Hepatocyte (in vitro differentiated cells): ENCODE data around the gene NAP1L2. TPM values are rescaled to one million over a fixed set of nuclear protein-coding genes. Genes with fewer than 3 reads are reported as not detected.

ENCODE experiments used
- DNase-seq: peaks from one replicate; pipeline ENCODE4 v3.0.0-alpha.2; 2016; ENCODE audit warnings: low spot score
- H2AFZ ChIP-seq: fragments of 200-600 bp; sonication (generic); 2 replicates; pipeline ENCODE4 v1.6.0; 2016; ENCODE audit warnings: antibody characterized with exemption, mild to moderate bottlenecking
- H3K27ac ChIP-seq: fragments of 200-600 bp; sonication (generic); 2 replicates; pipeline ENCODE4 v1.5.1; 2016; ENCODE audit warnings: mild to moderate bottlenecking
- H3K27me3 ChIP-seq: fragments of 200-600 bp; sonication (generic); 2 replicates; pipeline ENCODE4 v1.6.1; 2016
- H3K36me3 ChIP-seq: fragments of 200-600 bp; sonication (generic); replicated peaks from 2 replicates; pipeline ENCODE4 v1.5.1; 2016; ENCODE audit warnings: low read depth; ENCODE audit not compliant: insufficient read depth
- H3K4me1 ChIP-seq: fragments of 200-600 bp; sonication (generic); 2 replicates; pipeline ENCODE4 v1.5.1; 2016; ENCODE audit warnings: mild to moderate bottlenecking, moderate library complexity; ENCODE audit not compliant: insufficient read depth
- H3K4me2 ChIP-seq: fragments of 200-600 bp; sonication (generic); 2 replicates; pipeline ENCODE4 v1.6.0; 2016
- H3K4me3 ChIP-seq: fragments of 200-600 bp; sonication (generic); 2 replicates; pipeline ENCODE4 v1.5.1; 2016; ENCODE audit warnings: mild to moderate bottlenecking
- H3K79me2 ChIP-seq: fragments of 200-600 bp; sonication (generic); 2 replicates; pipeline ENCODE4 v1.6.0; 2017; ENCODE audit warnings: mild to moderate bottlenecking
- H3K9me2 ChIP-seq: fragments of 200-600 bp; sonication (generic); replicated peaks from 2 replicates; pipeline ENCODE4 v1.6.0; 2017; ENCODE audit warnings: mild to moderate bottlenecking; ENCODE audit not compliant: insufficient read depth
- H3K9me3 ChIP-seq: fragments of 200-600 bp; sonication (generic); 2 replicates; pipeline ENCODE4 v1.5.1; 2016; ENCODE audit warnings: low read depth, mild to moderate bottlenecking
- H4K20me1 ChIP-seq: fragments of 200-600 bp; sonication (generic); 2 replicates; pipeline ENCODE4 v1.6.0; 2016; ENCODE audit warnings: mild to moderate bottlenecking; ENCODE audit not compliant: insufficient read depth, poor library complexity, severe bottlenecking
- CTCF ChIP-seq: fragments of 200-600 bp; sonication (generic); IDR thresholded peaks from 2 replicates; pipeline ENCODE4 v1.5.1; 2016; ENCODE audit warnings: antibody characterized with exemption, mild to moderate bottlenecking; ENCODE audit not compliant: poor library complexity
- EZH2 ChIP-seq: fragments of 200-600 bp; sonication (generic); IDR thresholded peaks from 2 replicates; pipeline ENCODE4 v1.6.1; 2016; ENCODE audit warnings: antibody characterized with exemption, mild to moderate bottlenecking, borderline replicate concordance
- EZH2phosphoT487 ChIP-seq: fragments of 200-600 bp; sonication (generic); IDR thresholded peaks from one replicate; pipeline ENCODE4 v1.6.1; 2018; ENCODE audit warnings: antibody characterized with exemption, mild to moderate bottlenecking, low read depth, moderate library complexity; ENCODE audit not compliant: unreplicated experiment, severe bottlenecking
- WGBS: methylation state at CpG from one replicate; pipeline ENCODE4 v1.1.6; 2016; ENCODE audit warnings: low lambda C conversion rate; ENCODE audit errors: missing lambda C conversion rate; 5-methylcytosine and 5-hydroxymethylcytosine counted together
- polyA plus RNA-seq: library from polyadenylated mRNA; unstranded; fragments of >200 nt; fragmentation: Nextera tagmentation; extraction: Ambion mirVana; gene quantifications from 2 replicates; pipeline ENCODE4 v1.2.1, GENCODE V29; 2016
- total RNA-seq: library from RNA; depleted of rRNA; stranded (reverse); fragments of >200 nt; gene quantifications from 2 replicates; pipeline ENCODE4 v1.2.3, GENCODE V29; 2014

NAP1L2 gene
- total RNA-seq (1.6 and 2.3 TPM in 2 replicates), polyA plus RNA-seq (0.78 and 1.0 TPM in 2 replicates)

- H2AFZ ChIP-seq = peak within 1 kb of the TSS; percentile 72
Observed at GRCh38 chrX:73214426-73215094, at the start of gene NAP1L2. TSS of gene NAP1L2 (minus strand) at chrX:73214851. CDS start at chrX:73214492, 359 bp downstream.

GRCh38 chrX:73262991-73263390, 48.3 kb upstream of the NAP1L2 start:
- no peak for DNase-seq
- no peaks in the 10 kb centered on the region for H3K9me3 ChIP-seq
- 43% methylated on average over 2 of the region's 2 CpGs for WGBS
- no peaks in the 10 kb centered on the region for H3K79me2 ChIP-seq
- no peaks in the 10 kb centered on the region for H4K20me1 ChIP-seq
- H3K27me3 ChIP-seq = no peaks in the 10 kb centered on the region
- no peak overlapping the region for H3K27ac ChIP-seq
- no peak overlapping the region for H3K4me3 ChIP-seq
- no peak for TF ChIP-seq EZH2phosphoT487
- no peak for TF ChIP-seq EZH2
- TF ChIP-seq CTCF = peak; percentile 29
- no peaks in the 10 kb centered on the region for H3K4me1 ChIP-seq
- H2AFZ ChIP-seq = no peak overlapping the region
- H3K36me3 ChIP-seq = no peaks in the 10 kb centered on the region
- H3K9me2 ChIP-seq = no peaks in the 10 kb centered on the region
- no peak overlapping the region for H3K4me2 ChIP-seq

More at GRCh38 chrX:73214426-73215094, at the start of gene NAP1L2:
- WGBS = 52% methylated on average over 30 of the region's 30 CpGs
- Histone ChIP-seq H3K27me3 (no peaks in the 10 kb centered on the region), H3K9me3 (no peaks in the 10 kb centered on the region), H3K36me3 (no peaks in the 10 kb centered on the region), H3K4me3 (peak within 1 kb of the TSS; percentile 40), H3K79me2 (no peaks in the 10 kb centered on the region), H3K9me2 (no peaks in the 10 kb centered on the region), H3K27ac (peak within 1 kb of the TSS; percentile 56), H3K4me1 (no peaks in the 10 kb centered on the region), H4K20me1 (no peaks in the 10 kb centered on the region), H3K4me2 (peak within 1 kb of the TSS; percentile 70)
- no peak for TF ChIP-seq CTCF
- no peak for TF ChIP-seq EZH2
- TF ChIP-seq EZH2phosphoT487 = no peak
- DNase-seq = peak; percentile 20

GRCh38 chrX:73239242-73239641, 24.6 kb upstream of the NAP1L2 start:
- H4K20me1 ChIP-seq = no peaks in the 10 kb centered on the region
- DNase-seq = no peak
- H3K4me1 ChIP-seq = no peaks in the 10 kb centered on the region
- no peak for TF ChIP-seq CTCF
- TF ChIP-seq EZH2 = no peak
- TF ChIP-seq EZH2phosphoT487 = no peak
- no peak overlapping the region for H3K4me2 ChIP-seq
- no peaks in the 10 kb centered on the region for H3K79me2 ChIP-seq
- no peaks in the 10 kb centered on the region for H3K27me3 ChIP-seq
- no peaks in the 10 kb centered on the region for H3K9me2 ChIP-seq
- no peaks in the 10 kb centered on the region for H3K36me3 ChIP-seq
- WGBS = 65% methylated on average over 5 of the region's 5 CpGs
- H2AFZ ChIP-seq = no peak overlapping the region
- H3K4me3 ChIP-seq = no peak overlapping the region
- H3K27ac ChIP-seq = no peak overlapping the region
- no peaks in the 10 kb centered on the region for H3K9me3 ChIP-seq
